Measurements from ENCODE around the gene LIX1. TPM values are rescaled to one million over a fixed set of nuclear protein-coding genes. Genes with fewer than 3 reads are reported as not detected.

The LIX1 gene
- total and polyA plus RNA-seq, 2 of the 13 experiments (the other 11 are each of a cell fraction or from before 2014, with no cell fraction given), result not detected

GRCh38 chr5:97135868-97136267 is 6.5 kb downstream of the LIX1 start:
- H3K9me3 ChIP-seq (ENCODE audit: low read length), result no peaks in the 10 kb centered on the region
- H3K36me3 ChIP-seq (replicated peaks in 1 of 2; ENCODE audit: control insufficient read depth in 1 of 2, insufficient read depth in 2 of 2, low read length in 2 of 2), result no peaks in the 10 kb centered on the region
- no peak overlapping the region for H3K4me2 ChIP-seq (ENCODE audit: low read depth, low read length)
- 45% methylated on average over 4 of the region's 4 CpGs for WGBS (ENCODE audit: low lambda C conversion rate)
- POLR2A ChIA-PET, result no interaction called here
- no peak for ATAC-seq
- no peaks in the 10 kb centered on the region; a peak in 1 of 5 replicates for H3K27me3 ChIP-seq (ENCODE audit: control insufficient read depth in 1 of 2, insufficient read depth in 2 of 2, low read length in 2 of 2)
- intact Hi-C loops (cut with micrococcal nuclease; ENCODE audit: unreplicated experiment) (no loop called here), in situ Hi-C loops (cut with HindIII; ENCODE audit: extremely low pct_ligation_motif_present, low pct_unique_long_range_greater_than_20kb) (no loop called here)
- H3K79me2 ChIP-seq (ENCODE audit: insufficient read depth, low read length), result no peaks in the 10 kb centered on the region
- H3K27ac ChIP-seq (ENCODE audit: extremely low read length, insufficient read depth, low read length), result no peak overlapping the region
- no peak overlapping the region for H3K9ac ChIP-seq (ENCODE audit: insufficient read depth, low read depth, low read length)
- TF ChIP-seq ZSCAN9 (CRISPR knock-in tag; IDR thresholded peaks at IDR 0.05; ENCODE audit: borderline replicate concordance) (no peak), ZNF207 (IDR thresholded peaks at IDR 0.05; ENCODE audit: borderline replicate concordance) (no peak), ZNF24 (IDR thresholded peaks at IDR 0.05) (no peak), KDM1A (CRISPR knock-in tag; IDR thresholded peaks at IDR 0.05) (no peak), SRSF4 (IDR thresholded peaks at IDR 0.05; ENCODE audit: low read depth, low read length, poor library complexity, severe bottlenecking) (no peak), EZH2 (conservative IDR thresholded peaks at IDR 0.05; ENCODE audit: low read depth, low read length) (no peak), ZNF891 (CRISPR knock-in tag; IDR thresholded peaks at IDR 0.05) (no peak), GABPA (IDR thresholded peaks at IDR 0.05; ENCODE audit: low read depth, low read length) (no peak), GABPA (CRISPR knock-in tag; IDR thresholded peaks at IDR 0.05; ENCODE audit: low read depth) (no peak)
- H2AFZ ChIP-seq (ENCODE audit: low read length), result no peak overlapping the region
- H3K4me3 ChIP-seq (replicated peaks in 1 of 3; ENCODE audit: insufficient read depth in 1 of 3, low read depth in 2 of 3, low read length in 3 of 3), result no peak overlapping the region
- FAIRE-seq, result no peak
- no peaks in the 10 kb centered on the region for H3K4me1 ChIP-seq (ENCODE audit: insufficient read depth, low read length)
- no peak for DNase-seq (ENCODE audit: low spot score)
- CTCF ChIA-PET (ENCODE audit: low intra/inter-chr PET ratio, low total read pairs), result no interaction called here
- no TSS peak for BruUV-seq (replicated peaks)
- H4K20me1 ChIP-seq (ENCODE audit: insufficient read depth, low read length), result no peaks in the 10 kb centered on the region

DNA sequence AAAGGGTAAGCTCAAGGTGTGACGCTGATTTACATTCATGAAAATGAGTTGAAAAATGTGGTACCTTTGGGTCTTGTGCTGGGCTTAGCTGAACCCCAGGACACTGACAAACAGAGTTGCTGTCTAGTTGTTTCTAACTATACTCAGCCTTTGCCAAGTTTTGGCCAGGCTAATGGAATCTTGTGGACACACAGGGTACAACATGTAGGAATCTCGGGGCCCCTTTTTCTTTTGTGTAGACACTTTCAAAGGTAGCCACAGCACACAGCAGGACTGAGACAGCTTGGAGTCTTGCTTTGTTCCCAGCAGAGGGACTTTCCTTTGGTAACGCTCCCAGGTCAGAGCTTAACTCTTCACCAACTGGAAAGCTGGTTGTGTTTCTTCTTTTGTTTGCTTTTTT is 7.8 kb downstream of the LIX1 start:
- WGBS (ENCODE audit: low lambda C conversion rate), result 40% methylated on average over 3 of the region's 3 CpGs
- H3K27ac ChIP-seq (ENCODE audit: extremely low read length, insufficient read depth, low read length), result no peak overlapping the region
- H3K27me3 ChIP-seq (ENCODE audit: control insufficient read depth in 1 of 2, insufficient read depth in 2 of 2, low read length in 2 of 2), result no peaks in the 10 kb centered on the region; a peak in 1 of 5 replicates
- no peak overlapping the region for H2AFZ ChIP-seq (ENCODE audit: low read length)
- H3K36me3 ChIP-seq (replicated peaks in 1 of 2; ENCODE audit: control insufficient read depth in 1 of 2, insufficient read depth in 2 of 2, low read length in 2 of 2), result no peaks in the 10 kb centered on the region
- H3K9me3 ChIP-seq (ENCODE audit: low read length), result no peaks in the 10 kb centered on the region
- TF ChIP-seq ZNF839 (CRISPR knock-in tag; IDR thresholded peaks at IDR 0.05; ENCODE audit: borderline replicate concordance), result no peak
- TF ChIP-seq TFDP2 (CRISPR knock-in tag; IDR thresholded peaks at IDR 0.05), result no peak
- TF ChIP-seq, protein P1, sequence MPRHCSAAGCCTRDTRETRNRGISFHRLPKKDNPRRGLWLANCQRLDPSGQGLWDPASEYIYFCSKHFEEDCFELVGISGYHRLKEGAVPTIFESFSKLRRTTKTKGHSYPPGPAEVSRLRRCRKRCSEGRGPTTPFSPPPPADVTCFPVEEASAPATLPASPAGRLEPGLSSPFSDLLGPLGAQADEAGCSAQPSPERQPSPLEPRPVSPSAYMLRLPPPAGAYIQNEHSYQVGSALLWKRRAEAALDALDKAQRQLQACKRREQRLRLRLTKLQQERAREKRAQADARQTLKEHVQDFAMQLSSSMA (CRISPR knock-in tag; IDR thresholded peaks at IDR 0.05), result no peak
- TF ChIP-seq, protein P2, sequence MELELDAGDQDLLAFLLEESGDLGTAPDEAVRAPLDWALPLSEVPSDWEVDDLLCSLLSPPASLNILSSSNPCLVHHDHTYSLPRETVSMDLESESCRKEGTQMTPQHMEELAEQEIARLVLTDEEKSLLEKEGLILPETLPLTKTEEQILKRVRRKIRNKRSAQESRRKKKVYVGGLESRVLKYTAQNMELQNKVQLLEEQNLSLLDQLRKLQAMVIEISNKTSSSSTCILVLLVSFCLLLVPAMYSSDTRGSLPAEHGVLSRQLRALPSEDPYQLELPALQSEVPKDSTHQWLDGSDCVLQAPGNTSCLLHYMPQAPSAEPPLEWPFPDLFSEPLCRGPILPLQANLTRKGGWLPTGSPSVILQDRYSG (CRISPR knock-in tag; IDR thresholded peaks at IDR 0.05), result no peak
- TF ChIP-seq ZNF781 (CRISPR knock-in tag; IDR thresholded peaks at IDR 0.05; ENCODE audit: borderline replicate concordance, not compliant biosample characterization), result no peak
- TF ChIP-seq TBX2 (CRISPR knock-in tag; IDR thresholded peaks at IDR 0.05; ENCODE audit: borderline replicate concordance), result no peak
- TF ChIP-seq FOXP1 (IDR thresholded peaks at IDR 0.05), result no peak
- no peak for TF ChIP-seq FOXP1 (CRISPR knock-in tag; IDR thresholded peaks at IDR 0.05)
- TF ChIP-seq, protein P3, sequence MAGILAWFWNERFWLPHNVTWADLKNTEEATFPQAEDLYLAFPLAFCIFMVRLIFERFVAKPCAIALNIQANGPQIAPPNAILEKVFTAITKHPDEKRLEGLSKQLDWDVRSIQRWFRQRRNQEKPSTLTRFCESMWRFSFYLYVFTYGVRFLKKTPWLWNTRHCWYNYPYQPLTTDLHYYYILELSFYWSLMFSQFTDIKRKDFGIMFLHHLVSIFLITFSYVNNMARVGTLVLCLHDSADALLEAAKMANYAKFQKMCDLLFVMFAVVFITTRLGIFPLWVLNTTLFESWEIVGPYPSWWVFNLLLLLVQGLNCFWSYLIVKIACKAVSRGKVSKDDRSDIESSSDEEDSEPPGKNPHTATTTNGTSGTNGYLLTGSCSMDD (CRISPR knock-in tag; IDR thresholded peaks at IDR 0.05), result no peak
- TF ChIP-seq XRCC5 (optimal IDR thresholded peaks at IDR 0.05; ENCODE audit: low read length), result no peak
- FAIRE-seq (no peak), ATAC-seq (peak; percentile 43; the same call in 2 of the 3 replicates), DNase-seq (ENCODE audit: low spot score) (no peak)
- BruUV-seq (replicated peaks), result no TSS peak
- no peak overlapping the region for H3K4me2 ChIP-seq (ENCODE audit: low read depth, low read length)
- H4K20me1 ChIP-seq (ENCODE audit: insufficient read depth, low read length), result no peaks in the 10 kb centered on the region
- H3K4me1 ChIP-seq (ENCODE audit: insufficient read depth, low read length), result no peaks in the 10 kb centered on the region
- ChIA-PET POLR2A (no interaction called here), CTCF (ENCODE audit: low intra/inter-chr PET ratio, low total read pairs) (no interaction called here)
- H3K79me2 ChIP-seq (ENCODE audit: insufficient read depth, low read length), result no peaks in the 10 kb centered on the region
- in situ Hi-C loops (cut with HindIII; ENCODE audit: extremely low pct_ligation_motif_present, low pct_unique_long_range_greater_than_20kb) (no loop called here), intact Hi-C loops (cut with micrococcal nuclease; ENCODE audit: unreplicated experiment) (no loop called here)
- H3K4me3 ChIP-seq (replicated peaks in 1 of 3; ENCODE audit: insufficient read depth in 1 of 3, low read depth in 2 of 3, low read length in 3 of 3), result no peak overlapping the region
- no peak overlapping the region for H3K9ac ChIP-seq (ENCODE audit: insufficient read depth, low read depth, low read length)
